Activated CD4-positive, CD25-positive, alpha-beta regulatory T cell treated with anti-CD3 and anti-CD28 coated beads, Interleukin-2, amount 50 U/mL, for 24 hours (primary cell): ENCODE measurements around the gene ZMYND11.
"Not testable (repeated sequence)": the region's sequence is repeated elsewhere in the genome, so short reads cannot be mapped to it uniquely, and the experiment has no call there.

Experiments
- ATAC-seq, 2 donors: fragments of 150-1000 bp; cut with Tn5 transposase; one replicate each; pipeline ENCODE4 v1.10.0; 2021; ENCODE audit warnings: mild to moderate bottlenecking in 1 of 2, moderate library complexity in 1 of 2

Gene ZMYND11

DNA sequence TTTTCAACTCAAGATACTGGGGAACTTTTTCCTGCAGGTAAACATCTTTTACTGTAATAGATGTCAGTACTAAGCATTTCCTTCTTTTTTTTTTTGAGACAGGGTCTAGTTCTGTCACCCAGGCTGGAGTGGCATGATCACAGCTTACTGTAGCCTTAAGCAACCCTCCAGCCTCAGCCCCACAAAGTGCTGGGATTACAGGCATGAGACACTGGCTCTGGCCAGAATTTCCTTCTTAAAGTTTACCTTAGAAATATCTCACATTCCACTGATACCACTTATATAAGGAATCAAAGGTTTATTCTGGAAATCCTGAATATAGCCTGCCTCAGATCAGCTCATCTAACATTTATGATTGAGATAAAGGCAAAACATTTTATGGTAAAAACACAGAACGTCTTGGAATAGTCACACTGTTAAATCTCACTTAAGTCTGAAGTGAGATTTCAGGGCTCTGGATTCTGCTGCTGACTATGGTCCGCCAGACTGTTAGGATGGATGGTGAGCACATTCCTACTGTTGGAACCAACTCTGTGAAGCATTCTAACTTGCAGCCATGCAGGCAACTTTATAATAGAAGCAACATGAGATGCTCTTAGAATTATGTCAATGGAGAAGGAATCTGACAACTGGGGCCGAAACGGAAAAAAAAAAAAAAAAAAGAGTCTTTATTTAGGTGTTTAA lies 151.9 kb downstream of the ZMYND11 start:
- no peak for ATAC-seq

GRCh38 chr10:287814-288213 lies 152.6 kb downstream of the ZMYND11 start:
- ATAC-seq = no peak

DNA sequence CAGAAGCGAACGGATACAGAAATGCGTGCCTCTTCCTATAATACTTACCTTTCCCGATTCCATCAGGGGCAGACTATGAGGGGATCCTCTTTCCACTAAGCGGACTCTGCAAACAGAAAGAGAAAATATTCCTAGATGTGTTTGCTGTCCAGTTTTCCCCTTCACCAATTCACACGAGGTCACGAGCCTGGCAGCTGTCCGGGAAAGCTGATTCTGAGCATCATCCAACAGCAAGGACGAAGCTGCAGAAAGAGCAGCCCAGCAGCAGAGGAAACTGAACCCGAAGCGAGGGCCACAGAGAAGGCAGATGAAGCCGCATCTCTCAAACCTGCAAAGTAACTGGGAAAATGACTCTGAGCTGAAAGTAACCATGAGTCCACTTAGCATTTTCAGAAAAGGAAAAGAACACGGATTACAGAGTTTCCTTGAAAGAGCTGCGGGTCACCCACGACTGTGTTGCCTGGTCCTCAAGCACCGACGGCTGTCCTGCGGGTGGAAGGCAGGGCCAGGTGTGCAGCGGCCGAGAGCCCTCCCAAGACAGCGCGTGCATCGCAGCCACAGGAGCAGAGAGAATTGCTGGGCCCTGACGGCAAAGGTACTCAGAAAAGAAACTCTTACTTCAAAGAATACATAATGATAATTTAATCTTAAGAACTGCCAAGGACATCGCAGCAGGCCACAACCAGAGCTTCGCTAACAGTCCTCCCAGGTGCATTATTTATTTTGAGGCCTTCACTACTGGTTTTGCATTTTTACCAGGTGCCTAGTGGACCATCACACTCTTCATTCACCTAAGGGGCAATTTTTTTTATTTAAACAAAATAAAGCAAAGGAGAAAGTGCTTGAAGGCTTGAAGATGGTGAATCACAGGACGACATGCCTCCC lies 153.3 kb downstream of the ZMYND11 start:
- no peak for ATAC-seq

DNA sequence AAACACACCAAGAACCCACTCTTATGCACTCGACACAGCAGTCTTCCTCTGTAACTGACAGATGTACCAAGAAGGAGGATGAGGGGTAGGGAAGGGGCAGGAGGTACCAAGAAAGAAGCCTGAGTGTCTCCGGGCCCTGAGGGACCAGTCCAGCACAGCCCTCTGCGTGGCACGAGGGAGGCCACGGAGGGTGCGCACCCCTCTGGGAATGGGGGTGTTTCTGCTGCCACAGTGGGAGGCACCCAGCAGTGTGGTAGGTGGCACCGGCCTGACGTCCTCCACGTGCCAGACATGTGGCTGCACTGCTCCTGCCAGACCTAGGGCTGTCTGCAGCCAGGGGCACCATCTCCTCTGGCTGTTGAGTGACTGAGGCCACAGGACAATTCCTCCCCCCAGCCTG lies 154.3 kb downstream of the ZMYND11 start:
- no peak for ATAC-seq

DNA sequence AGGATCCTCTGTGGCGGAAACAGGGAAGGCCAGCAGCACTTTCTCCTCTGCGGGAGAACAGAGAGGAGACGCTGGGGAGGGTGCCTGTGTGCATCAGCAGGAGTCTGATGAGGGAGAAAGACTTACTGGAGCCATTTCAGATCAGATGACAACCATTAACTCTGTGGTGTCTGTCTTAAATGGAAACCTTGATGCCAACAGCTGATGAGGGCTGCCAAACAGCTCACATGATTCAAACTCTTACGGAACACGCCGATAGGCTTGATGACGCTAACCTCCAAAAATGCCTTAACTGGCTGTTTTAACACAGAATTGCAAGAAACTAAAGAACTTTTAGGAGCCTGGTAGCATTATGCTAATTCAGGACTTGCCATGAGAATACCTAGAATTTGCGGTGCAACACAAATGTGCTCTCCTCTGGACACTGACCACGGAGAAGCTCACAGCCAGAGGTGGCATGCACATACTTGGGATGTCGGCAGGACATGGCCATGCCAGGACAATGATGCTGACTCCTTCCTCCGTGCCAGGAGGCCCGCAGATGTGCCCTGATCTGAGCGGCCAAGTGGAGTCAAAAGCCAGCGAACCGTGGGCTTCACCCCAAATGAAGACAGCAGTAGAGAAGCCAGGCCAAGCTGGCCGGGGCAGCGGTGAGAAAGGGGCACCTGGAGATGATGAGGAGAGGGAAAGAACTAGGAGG lies 154.9 kb downstream of the ZMYND11 start:
- ATAC-seq = no peak

DNA sequence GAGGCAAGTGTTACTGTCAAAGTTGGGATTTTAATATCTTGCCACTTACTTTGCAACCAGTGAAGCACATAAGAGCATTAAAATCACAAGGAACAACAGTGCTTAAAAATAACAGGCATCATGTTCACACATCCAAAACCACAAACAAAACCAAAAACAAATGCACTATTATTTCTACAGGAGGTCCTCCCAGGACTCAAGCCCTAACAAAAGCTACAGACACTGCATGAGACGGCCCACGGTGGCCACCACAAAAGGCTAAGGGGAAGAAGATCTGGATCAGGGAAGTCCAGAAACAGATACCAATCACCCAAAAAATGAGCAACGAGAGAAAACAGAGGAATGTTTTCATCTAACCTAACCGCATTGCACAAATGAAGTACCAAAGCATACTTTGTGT lies 158.4 kb downstream of the ZMYND11 start:
- ATAC-seq = no peak

DNA sequence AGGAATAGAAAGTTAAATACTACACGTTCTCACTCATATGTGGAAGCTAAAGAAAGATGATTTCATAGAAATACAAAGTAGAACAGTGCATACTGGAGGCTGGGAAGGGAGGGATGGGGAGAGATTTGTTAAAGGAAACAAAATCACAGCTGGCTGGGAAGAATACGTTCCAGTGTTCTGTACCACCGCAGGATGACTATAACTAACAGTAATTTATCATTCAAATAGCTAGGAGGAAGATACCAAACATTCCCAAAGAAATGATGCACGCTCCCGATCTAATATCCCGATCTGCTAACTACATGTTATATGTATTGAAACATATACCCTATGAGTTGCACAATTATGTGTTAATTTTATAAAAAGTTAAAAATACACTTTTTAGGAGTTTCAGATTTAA lies 162.3 kb downstream of the ZMYND11 start:
- ATAC-seq = no peak

DNA sequence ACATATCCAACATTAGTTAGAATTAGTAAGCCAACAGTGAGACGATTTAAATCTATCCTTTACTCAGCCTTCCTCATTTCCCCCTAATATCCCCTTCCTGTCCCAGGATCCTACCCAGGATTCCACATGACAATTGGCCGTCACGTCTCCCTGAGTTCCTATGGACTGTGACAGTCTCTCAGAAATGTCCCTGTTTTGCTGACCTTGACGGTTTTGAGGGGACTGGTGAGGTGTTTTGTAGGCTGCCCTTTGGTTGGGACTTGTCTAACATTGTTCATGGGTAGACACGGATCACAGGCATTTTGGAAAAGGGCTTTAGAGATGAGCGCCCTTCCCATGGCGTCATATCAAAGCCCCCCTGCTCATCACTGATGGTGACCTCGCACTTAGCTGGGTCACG lies 162.8 kb downstream of the ZMYND11 start:
- ATAC-seq = no peak

GRCh38 chr10:299512-299911 lies 164.3 kb downstream of the ZMYND11 start:
- ATAC-seq = no peak

GRCh38 chr10:299969-300368 lies 164.7 kb downstream of the ZMYND11 start:
- ATAC-seq = no peak

GRCh38 chr10:300580-300979 lies 165.3 kb downstream of the ZMYND11 start:
- not testable (repeated sequence) for ATAC-seq

- no peak for ATAC-seq
These were observed 166.3 kb downstream of the ZMYND11 start for GRCh38 chr10:301536-301935.
